AG08395 (cell line): ENCODE measurements around the gene AEBP2.
"Not testable (repeated sequence)": the region's sequence is repeated elsewhere in the genome, so short reads cannot be mapped to it uniquely, and the experiment has no call there.

Experiments
- DNase-seq: peaks from one replicate; pipeline ENCODE4 v3.0.0; 2012; ENCODE audit warnings: mixed read lengths, low spot score

The AEBP2 gene

DNA sequence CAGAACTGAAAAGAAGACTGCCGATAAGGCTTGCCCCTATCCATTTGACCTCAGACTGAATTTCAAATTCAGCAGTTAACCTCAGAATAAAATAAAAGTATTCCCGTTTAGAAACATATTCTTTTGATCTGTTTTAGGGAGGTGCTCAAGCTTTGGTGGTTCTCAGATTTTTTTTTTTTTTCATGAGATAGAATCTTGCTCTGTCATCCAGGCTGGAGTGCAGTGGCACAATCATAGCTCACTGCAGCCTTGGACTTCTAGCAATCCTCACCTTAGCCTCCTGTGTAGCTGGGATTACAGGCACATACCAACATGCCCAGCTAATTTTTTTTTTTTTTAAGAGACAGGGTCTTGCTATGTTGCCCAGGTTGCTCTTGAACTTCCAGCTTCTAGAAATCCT is 15.5 kb downstream of the AEBP2 start:
- DNase-seq, result no peak

DNA sequence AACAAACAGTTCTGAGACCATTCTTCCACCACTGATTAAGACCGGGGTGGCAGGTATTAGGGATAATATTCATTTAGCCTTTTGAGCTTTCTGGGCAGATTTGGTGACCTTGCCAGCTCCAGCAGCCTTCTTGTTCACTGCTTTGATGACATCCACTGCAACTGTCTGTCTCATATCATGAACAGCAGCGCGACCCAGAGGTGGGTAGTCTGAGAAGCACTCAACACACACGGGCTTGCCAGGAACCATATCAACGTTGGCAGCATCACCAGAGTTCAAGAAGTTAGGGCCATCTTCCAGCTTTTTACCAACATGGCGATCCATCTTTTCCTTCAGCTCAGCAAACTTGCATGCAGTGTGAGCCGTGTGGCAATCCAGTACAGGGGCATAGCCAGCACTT is 16.9 kb downstream of the AEBP2 start:
- DNase-seq, result no peak

DNA sequence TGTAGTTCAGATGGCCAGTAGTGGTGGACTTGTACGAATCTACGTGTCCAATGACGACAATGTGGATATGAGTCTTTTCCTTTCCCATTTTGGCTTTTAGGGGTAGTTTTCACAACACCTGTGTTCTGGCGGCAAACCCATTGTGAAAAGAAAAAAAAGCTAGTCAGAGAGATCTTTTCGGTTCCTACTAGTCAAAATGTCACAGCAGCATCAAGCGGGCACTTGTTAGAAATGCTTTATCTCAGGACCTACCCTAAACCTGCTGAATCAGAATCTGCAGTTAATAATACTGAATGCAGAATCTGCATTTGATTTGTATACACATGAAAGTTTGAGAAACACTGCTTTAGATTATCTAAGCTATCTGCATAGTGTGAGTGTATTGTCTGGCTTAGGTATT is 18.3 kb downstream of the AEBP2 start:
- DNase-seq, result no peak

DNA sequence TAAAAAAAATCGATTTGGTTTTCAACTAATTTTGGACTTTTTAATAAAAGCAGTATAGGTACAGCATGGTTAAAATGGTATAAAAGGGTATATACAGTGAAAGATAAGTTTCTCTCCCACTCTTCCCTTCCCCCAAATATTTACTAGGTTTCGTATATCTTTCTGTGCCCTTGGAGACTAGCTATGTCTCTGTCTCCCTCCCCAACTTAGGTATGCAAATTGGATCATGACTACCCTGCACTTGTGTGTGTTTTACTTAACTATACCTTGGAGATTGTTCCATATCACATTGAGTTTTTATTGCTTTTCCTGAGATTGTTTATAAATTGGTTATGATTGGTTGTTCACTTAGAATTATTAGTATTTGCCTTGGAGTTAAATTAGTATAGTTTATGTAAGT is 19.4 kb downstream of the AEBP2 start:
- no peak for DNase-seq

DNA sequence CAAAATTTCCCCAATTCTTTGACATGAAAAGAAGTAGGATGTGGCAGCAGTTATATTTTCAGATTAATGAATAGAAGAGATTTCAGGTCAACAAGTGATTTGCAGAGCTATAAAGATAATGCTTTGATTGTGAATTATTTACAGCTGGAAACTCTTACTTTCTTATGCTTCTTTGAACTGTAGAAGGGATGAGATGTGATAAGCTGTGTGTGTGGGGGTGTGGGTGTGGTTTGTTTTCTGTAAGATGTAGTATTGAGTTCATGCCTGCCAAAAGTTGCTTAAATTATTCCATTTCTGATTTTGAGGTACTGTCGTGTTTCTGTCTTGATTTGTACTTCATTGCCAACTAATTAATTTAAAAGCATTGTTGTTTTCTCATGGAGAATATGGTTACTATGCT is 22.7 kb downstream of the AEBP2 start:
- DNase-seq, result no peak

DNA sequence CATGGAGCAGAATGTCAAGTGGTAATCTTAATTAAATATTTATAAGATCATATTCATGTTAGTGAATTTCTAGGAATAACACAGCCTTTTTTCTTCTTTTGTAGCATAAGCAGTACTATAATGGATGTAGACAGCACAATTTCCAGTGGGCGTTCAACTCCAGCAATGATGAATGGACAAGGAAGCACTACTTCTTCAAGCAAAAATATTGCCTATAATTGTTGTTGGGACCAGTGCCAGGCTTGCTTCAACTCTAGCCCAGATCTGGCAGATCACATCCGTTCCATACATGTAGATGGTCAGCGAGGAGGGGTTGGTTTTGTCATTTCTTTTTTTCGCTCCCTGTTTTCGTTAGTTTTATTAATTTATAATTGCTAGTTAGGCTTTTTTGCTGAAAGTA is 23.1 kb downstream of the AEBP2 start:
- DNase-seq, result no peak

DNA sequence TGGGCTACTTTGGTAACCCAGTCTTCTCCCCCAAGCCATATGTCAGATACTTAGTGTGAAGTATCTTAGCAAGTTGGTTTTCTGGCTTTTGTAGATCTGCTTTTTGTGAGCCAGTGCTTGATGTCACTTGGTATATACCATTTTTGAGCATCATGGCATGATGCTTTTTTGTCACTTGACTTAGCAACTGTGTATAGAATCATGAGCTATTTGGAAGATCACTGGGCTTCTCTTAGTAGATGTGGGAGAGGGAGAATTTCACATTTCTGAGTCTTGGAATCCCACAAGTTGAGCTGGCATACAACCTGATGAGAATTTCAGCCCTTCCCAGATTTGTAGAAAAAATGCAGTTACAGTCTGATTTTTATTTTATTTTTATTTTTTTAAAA is 24.9 kb downstream of the AEBP2 start:
- no peak for DNase-seq

DNA sequence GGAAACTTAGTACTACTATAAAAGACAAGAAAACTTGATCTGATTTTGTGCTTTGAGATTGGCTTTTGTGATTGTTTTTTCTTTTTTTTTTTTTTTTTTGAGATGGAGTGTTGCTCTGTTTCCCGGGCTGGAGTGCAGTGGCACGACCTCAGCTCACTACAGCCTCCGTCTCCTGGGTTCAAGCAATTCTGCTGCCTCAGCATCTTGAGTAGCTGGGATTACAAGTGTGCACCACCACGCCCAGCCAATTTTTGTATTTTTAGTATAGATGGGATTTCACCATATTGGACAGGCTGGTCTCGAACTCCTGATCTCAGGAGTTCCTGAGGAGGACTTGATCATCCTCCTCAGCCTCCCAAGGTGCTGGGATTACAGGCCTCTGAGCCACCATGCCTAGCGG is 26.4 kb downstream of the AEBP2 start:
- DNase-seq, result no peak

DNA sequence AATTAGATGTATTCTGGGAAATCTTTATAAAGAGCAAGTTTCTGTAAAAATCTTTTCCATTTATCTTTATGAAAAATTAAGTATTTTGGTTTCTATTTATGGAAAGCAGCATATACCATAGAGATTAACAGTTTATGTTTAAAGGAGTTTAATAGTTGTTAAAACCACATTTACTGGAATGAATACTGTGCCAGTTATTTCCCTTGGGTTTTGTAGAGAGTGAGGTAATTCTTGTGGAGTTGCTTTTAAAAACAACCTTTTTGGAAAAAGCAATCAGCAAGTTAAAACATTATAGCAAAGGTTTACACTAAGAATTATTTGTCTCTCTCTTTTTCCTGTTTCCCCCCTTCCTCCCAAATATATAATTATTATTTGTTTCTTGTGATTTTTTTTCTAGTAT is 34.9 kb downstream of the AEBP2 start:
- DNase-seq, result no peak

DNA sequence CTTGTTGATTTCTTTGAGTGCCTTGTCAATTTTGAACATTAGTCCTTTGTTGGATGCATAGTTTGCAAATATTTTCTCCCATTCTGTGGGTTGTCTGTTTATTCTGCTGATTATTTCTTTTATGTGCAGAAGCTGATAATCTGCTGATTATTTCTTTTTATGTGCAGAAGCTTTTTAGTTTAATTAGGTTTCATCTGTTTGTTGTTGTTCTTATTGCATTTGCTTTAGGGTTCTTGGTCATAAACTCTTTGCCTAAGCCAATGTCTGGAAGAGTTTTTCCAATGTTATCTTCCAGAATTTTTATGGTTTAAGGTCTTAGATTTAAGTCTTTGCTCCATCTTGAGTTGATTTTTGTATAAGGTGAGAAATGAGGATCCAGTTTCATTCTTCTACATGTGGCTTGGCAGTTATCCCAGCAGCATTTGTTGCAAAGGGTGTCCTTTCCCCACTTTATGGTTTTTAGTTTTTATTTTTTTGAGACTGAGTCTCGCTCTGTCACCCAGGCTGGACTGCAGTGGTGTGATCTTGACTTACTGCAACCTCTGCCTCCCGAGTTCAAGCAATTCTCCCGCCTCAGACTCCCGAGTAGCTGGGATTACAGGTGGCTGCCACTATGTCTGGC is 36.7 kb downstream of the AEBP2 start:
- DNase-seq, result not testable (repeated sequence)

DNA sequence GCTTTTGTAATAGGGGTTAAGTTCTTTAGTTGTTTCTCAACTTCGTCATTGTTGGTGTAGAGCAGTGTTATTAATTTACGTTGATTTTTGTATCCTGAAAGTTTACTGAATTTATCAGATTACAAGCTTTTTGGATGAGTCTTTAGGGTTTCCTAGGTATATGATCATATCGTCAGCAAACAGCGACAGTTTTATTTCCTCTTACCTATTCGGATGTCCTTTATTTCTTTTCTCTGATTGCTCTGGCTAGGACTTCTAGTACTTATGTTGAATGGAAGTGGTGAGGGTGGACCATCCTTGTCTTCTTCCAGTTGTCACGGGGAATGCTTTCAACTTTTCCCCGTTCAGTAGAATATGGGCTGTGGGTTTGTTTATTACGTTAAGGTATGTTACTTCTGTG is 37.8 kb downstream of the AEBP2 start:
- DNase-seq, result no peak

DNA sequence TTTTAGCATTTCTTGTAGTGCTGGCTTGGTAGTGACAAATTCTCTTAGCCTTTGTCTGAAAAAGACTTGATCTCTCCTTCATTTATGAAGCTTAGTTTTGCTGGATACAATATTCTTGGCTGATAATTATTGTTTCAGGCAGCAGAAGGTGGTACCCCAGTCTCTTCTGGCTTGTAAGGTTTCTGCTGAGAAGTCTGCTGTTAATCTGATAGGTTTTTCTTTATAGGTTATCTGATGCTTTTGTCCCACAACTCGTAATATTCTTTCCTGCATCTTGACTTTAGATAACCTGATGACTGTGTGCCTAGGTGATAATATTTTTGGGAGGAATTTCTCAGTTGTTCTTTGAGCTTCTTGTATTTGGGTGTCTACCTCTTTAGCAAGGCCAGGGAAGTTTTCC is 41.2 kb downstream of the AEBP2 start:
- no peak for DNase-seq

DNA sequence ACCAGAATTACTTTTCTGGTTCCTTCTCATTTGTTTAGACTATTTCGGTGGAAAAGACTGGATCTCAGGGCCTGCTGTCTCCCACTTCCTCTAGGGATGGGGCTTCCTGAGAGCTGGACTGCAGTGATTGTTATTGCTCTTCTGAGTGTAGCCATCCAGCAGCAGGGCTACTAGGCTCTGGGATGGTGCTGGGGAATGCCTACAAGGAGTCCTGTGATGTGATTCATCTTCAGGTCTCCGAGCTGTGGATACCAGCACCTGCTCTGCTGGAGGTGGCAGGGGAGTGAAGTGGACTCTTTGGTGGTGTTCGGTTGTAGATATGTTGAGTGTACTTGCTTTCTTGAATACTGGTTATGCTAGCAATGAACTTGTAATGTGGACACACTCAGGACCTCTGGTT is 42.7 kb downstream of the AEBP2 start:
- DNase-seq, result no peak

DNA sequence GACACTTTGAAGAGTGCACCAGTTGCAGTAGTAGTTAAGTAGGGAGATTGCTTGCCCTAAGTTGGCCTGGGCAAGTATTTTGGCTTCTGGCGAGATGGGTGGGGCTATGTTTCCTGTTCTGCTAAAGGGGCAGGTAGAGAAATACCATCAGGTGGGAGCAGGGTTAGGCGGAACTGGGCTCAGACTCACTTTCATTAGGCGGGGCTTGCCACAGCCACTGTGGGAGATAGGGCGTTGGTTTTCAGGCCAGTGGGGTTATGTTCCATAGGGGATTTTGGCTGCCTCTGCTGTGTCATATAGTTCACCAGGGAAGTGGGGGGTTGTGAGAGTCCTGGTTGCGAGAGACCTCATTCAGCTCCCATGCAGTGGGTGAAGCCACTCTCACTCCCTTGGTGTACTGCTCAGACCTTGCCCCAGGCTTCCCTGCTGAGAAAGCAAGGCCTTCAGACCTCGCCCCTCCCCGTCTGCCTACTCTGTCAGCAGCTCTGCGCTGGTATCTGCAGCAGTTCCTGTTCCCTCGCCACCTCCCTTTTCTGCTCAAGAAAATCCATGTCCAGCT is 43.3 kb downstream of the AEBP2 start:
- no peak for DNase-seq

DNA sequence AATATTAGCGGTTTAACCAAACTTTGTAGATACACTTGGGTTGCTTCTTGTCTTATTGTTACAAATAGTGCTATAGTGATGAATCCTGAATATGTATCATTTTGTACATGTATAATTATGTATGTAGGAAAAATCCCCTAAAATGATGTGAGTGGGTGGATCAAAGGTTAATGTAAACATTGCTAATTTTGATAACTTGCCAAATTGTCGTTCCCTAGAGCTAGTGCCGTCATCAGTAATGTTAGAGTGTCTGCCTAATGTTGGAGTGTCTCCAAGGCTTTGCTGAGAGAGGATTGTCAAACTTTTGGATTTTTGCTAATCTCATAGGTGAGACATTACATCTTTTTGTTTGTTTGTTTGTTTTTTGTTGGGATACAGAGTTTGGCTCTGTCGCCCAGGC is 44.4 kb downstream of the AEBP2 start:
- no peak for DNase-seq

DNA sequence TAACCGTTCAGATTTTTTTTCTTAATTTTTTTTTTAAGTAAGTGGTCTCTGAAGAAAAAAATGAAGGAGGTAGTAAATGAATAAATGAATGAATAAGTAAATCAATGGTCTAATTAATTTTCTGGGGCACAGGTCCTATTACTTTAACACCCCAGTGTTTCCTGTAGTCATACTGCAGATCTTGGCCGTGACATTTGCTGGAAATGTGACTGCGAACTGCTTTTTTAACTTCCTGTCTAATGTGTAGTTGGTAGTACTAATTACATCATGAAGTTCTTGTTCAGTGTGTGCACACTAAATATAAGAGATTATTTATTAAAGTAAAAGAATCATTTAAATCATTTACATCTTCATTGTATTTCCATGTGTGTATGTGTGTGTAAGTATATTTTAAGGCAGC is 45.4 kb downstream of the AEBP2 start:
- no peak for DNase-seq

DNA sequence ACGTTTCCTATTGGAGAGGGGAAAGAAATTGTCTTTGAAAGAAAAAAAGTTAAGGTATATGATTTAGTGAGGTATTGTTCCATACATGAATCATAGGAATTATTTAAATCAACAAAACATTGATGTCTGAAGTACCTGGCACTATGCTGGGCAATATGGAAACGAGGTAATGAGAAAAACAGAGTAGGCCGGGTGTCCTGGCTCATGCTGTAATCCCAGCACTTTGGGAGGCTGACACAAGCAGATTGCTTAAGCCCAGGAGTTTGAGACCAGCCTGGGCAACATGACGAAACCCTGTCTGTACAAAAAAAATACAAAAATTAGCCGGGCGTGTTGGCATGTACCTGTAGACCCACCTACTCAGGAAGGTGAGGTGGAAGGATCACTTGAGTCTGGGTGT is 45.9 kb downstream of the AEBP2 start:
- no peak for DNase-seq

DNA sequence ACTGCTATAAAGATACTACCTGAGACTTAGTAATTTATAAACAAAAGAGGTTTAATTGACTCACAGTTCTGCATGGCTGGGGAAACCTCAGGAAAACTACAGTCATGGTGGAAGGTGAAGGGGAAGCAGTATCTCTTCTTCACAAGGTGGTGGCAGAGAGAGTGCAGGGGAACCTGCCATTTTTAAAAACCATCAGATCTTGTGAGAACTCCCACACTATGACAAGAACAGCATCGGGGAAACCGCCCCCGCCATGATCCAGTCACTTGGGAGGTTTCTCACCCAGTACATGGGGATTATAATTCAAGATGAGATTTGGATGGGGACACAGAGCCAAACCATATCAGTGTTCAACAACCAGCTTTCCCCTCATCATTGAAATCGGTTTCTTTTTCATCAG is 49.9 kb downstream of the AEBP2 start:
- no peak for DNase-seq

DNA sequence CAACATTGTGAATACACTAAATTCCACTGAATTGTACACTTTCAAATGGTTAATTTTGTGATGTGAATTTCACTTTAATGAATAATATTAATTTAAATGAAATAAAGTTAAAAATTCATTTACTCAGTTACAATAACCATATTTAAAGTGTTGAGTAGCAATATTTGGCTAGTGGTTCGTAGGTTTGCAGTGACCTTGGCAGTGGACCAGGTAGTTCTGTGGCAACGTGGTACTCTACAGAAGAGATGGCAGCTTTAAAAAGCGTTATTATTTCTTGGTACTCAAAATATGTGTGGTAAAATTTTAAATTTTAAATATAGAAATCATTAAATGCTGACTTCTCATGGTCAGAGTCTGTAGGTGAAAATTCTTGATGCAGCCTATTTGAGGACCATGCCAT is 51.6 kb downstream of the AEBP2 start:
- no peak for DNase-seq

DNA sequence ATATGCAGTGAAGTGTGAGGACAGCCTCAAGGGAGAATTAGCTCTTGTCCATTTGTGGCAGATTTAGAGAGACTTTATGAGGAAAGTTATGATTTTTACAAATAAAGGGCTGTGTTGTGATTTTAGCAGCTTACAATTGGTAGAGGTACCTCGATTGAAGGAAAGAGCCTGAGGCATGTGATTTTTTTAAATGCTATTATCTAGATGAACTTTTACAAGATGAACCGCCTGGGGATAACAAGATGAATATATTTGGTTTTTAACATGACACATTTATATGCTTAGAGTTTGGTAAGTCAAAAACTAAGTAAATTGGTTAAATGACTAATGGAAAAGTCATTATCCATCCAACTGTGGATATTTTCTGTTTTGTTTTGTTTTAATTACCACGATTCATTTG is 52.6 kb downstream of the AEBP2 start:
- DNase-seq, result no peak

DNA sequence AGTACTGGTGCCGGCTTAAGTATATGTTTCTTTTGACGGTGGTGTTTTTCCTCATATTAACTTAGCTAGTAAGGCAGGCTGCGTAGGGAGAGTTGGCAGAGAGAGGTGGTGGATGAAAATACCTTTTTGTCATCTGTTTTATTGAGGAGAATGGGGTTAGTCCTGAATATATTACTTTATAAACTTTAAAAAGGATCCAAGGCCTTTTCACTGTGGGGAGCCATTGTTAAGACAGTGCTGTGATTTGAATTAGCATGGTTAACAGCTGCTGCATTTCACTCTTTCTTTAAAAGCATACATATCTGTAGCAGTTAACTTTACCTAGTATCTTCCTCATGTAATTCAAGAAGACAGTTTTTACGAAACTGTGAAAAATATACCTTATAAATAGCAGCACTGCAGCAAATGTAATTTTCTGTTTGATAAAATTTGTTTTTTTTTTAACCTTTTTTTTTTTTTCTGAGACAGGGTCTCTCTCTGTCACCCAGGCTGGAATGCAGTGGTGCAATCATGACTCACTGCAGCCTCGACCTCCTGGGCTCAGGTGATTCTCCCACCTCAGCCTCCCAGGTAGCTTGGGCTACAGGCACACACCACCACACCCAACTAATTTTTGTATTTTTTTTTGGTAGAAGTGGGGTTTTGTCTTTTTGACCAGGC is 57.1 kb downstream of the AEBP2 start:
- no peak for DNase-seq

DNA sequence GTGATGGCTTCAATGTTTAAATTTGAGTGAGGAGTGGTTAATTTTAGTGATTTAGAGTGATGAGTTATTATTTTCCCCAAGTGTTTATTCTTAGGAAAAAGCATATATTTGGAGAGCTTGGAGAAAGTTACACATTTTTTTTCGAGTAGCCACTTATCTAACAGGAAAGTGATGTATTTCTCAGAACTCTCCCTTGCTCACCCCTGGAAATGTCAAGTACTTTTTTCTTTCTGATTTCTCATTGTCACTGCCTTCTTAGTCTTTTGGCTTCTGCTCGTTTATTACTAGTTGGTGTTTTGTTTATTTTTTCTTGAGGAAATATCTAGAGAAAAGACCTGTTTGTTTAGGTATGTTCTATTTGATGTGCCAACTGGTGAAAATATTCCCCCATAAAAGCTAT is 58.8 kb downstream of the AEBP2 start:
- no peak for DNase-seq

DNA sequence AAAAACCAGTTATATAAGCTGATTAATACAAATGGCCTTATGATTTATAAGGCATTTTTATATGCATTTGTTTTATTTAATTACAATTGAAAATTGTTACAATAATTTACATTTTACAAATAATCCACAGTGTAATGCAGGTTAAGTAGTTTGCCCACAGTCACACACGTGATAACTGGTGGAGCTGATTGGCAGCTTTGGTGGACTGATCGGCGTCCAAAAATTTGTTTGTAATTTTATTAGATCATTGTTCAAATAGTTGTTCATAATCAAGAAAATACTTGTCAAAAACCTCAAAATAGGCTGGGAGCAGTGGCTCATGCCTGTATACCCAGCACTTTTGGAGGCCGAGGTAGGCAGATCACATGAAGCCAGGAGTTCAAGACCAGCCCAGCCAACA is 59.7 kb downstream of the AEBP2 start:
- no peak for DNase-seq

DNA sequence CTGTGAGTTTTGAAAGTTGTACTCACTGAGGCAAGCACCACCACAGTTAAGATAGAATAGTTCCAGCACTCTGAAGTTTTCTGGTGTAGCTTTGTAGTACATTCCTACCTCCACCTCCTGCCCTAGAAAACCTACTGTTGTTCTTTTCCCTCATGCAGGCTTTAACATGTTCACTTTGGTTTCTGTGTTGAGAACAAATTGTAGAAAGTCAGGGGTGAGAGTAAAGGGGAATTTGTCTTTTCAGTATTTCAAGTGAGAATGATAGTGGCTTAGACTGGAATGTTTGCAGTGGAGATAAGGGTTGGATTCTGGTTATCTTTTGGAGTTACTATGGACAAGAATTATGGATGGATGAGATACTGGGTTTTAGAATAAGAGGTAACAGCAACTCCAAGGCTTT is 67.2 kb downstream of the AEBP2 start:
- no peak for DNase-seq
